Activated CD4-positive, alpha-beta T cell treated with anti-CD3 and anti-CD28 coated beads, Interleukin-2, amount 50 U/mL, for 16 hours (primary cell): ENCODE data around the gene BAHCC1.

ENCODE experiments used
- DNase-seq: peaks from one replicate; pipeline ENCODE4 v3.0.0-alpha.2; 2020

The BAHCC1 gene

GRCh38 chr17:81464586-81464985, 69.3 kb downstream of the BAHCC1 start:
- DNase-seq: no peak

GRCh38 chr17:81465910-81466309, 70.7 kb downstream of the BAHCC1 start:
- DNase-seq: no peak

GRCh38 chr17:81466564-81467472, 71.6 kb downstream of the BAHCC1 start:
- no peak for DNase-seq

GRCh38 chr17:81468111-81468769, 73.0 kb downstream of the BAHCC1 start:
- DNase-seq: no peak

GRCh38 chr17:81468770-81469121, 73.5 kb downstream of the BAHCC1 start:
- no peak for DNase-seq

- DNase-seq: no peak
These were observed 74.0 kb downstream of the BAHCC1 start for GRCh38 chr17:81469266-81469665.

- no peak for DNase-seq
These were observed 75.2 kb downstream of the BAHCC1 start for GRCh38 chr17:81470270-81470943.

- DNase-seq: no peak
These were observed 75.9 kb downstream of the BAHCC1 start for GRCh38 chr17:81470944-81471817.

- peak; percentile 12 for DNase-seq
These were observed 76.7 kb downstream of the BAHCC1 start for GRCh38 chr17:81471818-81472456.

GRCh38 chr17:81473019-81473418, 77.8 kb downstream of the BAHCC1 start:
- no peak for DNase-seq

- DNase-seq: no peak
These were observed 79.7 kb downstream of the BAHCC1 start for GRCh38 chr17:81474958-81475357.

- no peak for DNase-seq
These were observed 80.8 kb downstream of the BAHCC1 start for GRCh38 chr17:81476097-81476496.

GRCh38 chr17:81476635-81477034, 81.4 kb downstream of the BAHCC1 start:
- no peak for DNase-seq

GRCh38 chr17:81477173-81477572, 81.9 kb downstream of the BAHCC1 start:
- DNase-seq: no peak

GRCh38 chr17:81478119-81478518, 82.9 kb downstream of the BAHCC1 start:
- no peak for DNase-seq

GRCh38 chr17:81479175-81480071, 84.2 kb downstream of the BAHCC1 start:
- DNase-seq: no peak

- DNase-seq: no peak
These were observed 85.1 kb downstream of the BAHCC1 start for GRCh38 chr17:81480140-81481072.

GRCh38 chr17:81481073-81481799, 86.0 kb downstream of the BAHCC1 start:
- DNase-seq: peak; percentile 25

GRCh38 chr17:81481815-81482505, 86.7 kb downstream of the BAHCC1 start:
- DNase-seq: no peak
